ENCODE data around the gene ALCAM. TPM values are rescaled to one million over a fixed set of nuclear protein-coding genes. Genes with fewer than 3 reads are reported as not detected.

ALCAM gene
- total and polyA plus RNA-seq, 7 donors = 0.42 to 1.5 (median 0.70) TPM

DNA sequence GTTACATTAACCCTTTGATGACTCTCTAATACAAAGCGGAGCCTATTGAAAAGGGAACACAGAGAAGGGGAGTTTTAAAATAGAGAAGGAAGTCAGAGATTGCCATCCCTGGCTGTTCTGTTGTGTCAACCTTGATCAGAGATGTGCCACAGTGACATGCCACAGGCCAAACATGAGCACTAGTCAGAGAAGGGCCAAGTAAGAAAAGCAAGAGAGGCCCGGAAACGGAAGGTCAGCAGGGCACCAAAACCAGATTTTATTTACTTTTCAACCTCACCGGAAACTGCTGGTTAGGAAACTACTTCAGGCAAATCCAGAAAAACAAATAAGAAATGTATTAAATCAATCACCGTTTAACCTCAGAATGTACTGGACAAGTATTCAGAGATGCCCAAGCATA is 171.8 kb downstream of the ALCAM start:
- TF ChIP-seq, protein P1, sequence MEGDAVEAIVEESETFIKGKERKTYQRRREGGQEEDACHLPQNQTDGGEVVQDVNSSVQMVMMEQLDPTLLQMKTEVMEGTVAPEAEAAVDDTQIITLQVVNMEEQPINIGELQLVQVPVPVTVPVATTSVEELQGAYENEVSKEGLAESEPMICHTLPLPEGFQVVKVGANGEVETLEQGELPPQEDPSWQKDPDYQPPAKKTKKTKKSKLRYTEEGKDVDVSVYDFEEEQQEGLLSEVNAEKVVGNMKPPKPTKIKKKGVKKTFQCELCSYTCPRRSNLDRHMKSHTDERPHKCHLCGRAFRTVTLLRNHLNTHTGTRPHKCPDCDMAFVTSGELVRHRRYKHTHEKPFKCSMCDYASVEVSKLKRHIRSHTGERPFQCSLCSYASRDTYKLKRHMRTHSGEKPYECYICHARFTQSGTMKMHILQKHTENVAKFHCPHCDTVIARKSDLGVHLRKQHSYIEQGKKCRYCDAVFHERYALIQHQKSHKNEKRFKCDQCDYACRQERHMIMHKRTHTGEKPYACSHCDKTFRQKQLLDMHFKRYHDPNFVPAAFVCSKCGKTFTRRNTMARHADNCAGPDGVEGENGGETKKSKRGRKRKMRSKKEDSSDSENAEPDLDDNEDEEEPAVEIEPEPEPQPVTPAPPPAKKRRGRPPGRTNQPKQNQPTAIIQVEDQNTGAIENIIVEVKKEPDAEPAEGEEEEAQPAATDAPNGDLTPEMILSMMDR (IDR thresholded peaks at IDR 0.05) = no peak
- H3K36me3 ChIP-seq (ENCODE audit: insufficient read depth in 1 of 2, low read depth in 1 of 2) = no peaks in the 10 kb centered on the region
- H3K4me1 ChIP-seq = no peaks in the 10 kb centered on the region
- 71 to 83% (median 76%) methylated on average over 5 of the region's 5 CpGs for WGBS, 3 donors
- intact Hi-C loops (cut with DNase I) = no loop called here
- no peak overlapping the region for H3K27ac ChIP-seq
- no peaks in the 10 kb centered on the region for H3K27me3 ChIP-seq (ENCODE audit: insufficient read depth in 3 of 3, low read length in 2 of 3)
- H3K4me3 ChIP-seq = no peak overlapping the region
- ATAC-seq (no peak), DNase-seq (no peak)
- no peaks in the 10 kb centered on the region for H3K9me3 ChIP-seq

DNA sequence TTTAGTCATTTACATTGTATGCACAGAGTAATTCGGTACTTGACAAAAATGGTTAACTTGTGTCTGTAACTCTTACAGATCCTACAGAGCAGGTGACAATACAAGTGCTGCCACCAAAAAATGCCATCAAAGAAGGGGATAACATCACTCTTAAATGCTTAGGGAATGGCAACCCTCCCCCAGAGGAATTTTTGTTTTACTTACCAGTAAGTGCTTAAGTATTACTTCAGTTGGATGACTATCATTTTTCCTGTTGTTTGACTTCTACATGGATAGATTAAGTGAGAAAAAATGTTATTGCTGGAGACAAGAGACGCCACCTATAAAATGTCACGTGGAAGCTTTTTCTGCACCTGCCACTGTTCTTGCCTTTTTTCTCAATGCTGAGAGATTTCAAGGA is 173.2 kb downstream of the ALCAM start:
- intact Hi-C loops (cut with DNase I) = no loop called here
- no peaks in the 10 kb centered on the region for H3K9me3 ChIP-seq
- no peaks in the 10 kb centered on the region for H3K36me3 ChIP-seq (ENCODE audit: insufficient read depth in 1 of 2, low read depth in 1 of 2)
- DNase-seq = no peak
- no peak for ATAC-seq
- TF ChIP-seq, protein P1 (IDR thresholded peaks at IDR 0.05) = no peak
- no peak overlapping the region for H3K27ac ChIP-seq
- WGBS, 3 donors = 85 to 90% (median 88%) methylated on average over 3 of the region's 3 CpGs
- H3K4me1 ChIP-seq = no peaks in the 10 kb centered on the region
- no peak overlapping the region for H3K4me3 ChIP-seq
- H3K27me3 ChIP-seq (ENCODE audit: insufficient read depth in 3 of 3, low read length in 2 of 3) = no peaks in the 10 kb centered on the region

DNA sequence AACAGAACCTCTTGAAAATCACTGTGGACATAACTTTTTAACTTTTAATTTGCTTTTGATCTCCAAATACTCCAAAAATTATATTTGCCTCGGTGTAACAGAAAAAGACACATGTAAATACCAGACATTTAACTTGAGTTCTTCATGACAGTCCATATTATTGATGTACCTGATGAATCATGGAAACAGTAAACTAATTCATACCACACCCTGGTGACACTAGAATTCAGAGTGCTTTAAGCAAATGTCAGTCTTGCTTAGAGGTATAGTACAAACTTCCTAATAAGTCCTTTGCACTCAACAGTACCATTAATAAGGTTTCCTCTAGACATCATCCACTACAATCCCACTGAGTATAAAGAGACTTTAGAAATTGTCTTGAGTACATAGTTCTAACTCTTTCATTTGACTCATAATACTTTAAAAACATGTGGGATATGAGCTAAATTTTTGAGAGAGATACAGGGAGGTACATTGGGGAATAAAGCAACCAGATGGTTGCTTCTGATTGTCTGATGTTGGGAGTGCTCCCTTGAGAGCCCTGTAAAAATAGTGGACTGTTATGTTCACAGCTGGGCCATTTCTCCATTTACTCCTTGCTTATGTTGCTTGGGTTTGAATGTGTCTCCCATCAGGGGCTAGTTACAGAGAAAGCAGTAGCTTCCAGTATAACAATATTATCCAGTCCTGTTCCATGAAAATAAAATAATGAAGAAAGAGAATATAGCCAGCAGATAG is 175.7 kb downstream of the ALCAM start:
- intact Hi-C loops (cut with DNase I) = no loop called here
- no peaks in the 10 kb centered on the region for H3K36me3 ChIP-seq (ENCODE audit: insufficient read depth in 1 of 2, low read depth in 1 of 2)
- WGBS, 3 donors = 81 to 85% (median 83%) methylated on average over 1 of the region's 1 CpG
- DNase-seq (no peak), ATAC-seq (no peak)
- H3K4me3 ChIP-seq = no peak overlapping the region
- H3K4me1 ChIP-seq = no peaks in the 10 kb centered on the region
- no peaks in the 10 kb centered on the region for H3K9me3 ChIP-seq
- no peaks in the 10 kb centered on the region for H3K27me3 ChIP-seq (ENCODE audit: insufficient read depth in 3 of 3, low read length in 2 of 3)
- TF ChIP-seq, protein P1 (IDR thresholded peaks at IDR 0.05) = no peak
- no peak overlapping the region for H3K27ac ChIP-seq

DNA sequence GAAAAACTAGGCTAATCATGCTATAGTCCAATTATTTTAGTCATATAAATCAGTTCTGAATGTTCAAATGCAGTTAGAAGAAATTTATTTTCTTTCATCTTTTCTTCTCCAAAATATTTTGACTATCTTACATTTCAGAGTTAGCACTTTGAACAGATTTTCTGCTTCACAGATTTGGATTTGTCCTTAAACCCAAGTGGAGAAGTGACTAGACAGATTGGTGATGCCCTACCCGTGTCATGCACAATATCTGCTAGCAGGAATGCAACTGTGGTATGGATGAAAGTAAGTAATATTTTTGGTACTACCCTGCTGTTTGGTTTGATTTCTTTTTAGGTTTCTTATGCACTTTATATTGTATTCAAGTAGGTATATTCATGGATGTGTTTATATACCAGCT is 178.3 kb downstream of the ALCAM start:
- ATAC-seq (no peak), DNase-seq (no peak)
- Histone ChIP-seq H3K27ac (no peak overlapping the region), H3K9me3 (no peaks in the 10 kb centered on the region), H3K4me3 (no peak overlapping the region), H3K4me1 (no peaks in the 10 kb centered on the region), H3K27me3 (ENCODE audit: insufficient read depth in 3 of 3, low read length in 2 of 3) (no peaks in the 10 kb centered on the region), H3K36me3 (ENCODE audit: insufficient read depth in 1 of 2, low read depth in 1 of 2) (no peaks in the 10 kb centered on the region)
- 82 to 88% (median 87%) methylated on average over 1 of the region's 1 CpG for WGBS, 3 donors
- TF ChIP-seq, protein P1 (IDR thresholded peaks at IDR 0.05) = no peak
- intact Hi-C loops (cut with DNase I) = no loop called here

DNA sequence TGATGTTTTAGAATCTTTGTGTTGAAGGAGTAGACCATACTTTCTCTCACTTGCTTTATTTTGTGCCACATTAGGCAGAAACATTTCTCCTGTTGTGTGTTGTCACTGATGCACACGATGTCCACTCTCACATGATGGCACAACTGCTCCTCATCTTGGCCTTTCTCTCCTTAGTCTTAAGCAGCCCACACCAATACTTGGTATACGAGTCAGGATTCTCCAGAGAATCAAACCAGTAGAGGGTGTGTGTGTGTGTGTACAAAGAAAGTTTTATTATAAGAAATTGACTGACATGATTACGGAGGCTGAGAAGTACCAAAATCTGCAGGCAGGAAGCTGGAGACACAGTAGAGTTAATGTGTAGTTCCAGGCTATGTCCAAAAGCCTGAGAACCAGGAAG is 187.1 kb downstream of the ALCAM start:
- H3K4me1 ChIP-seq = no peaks in the 10 kb centered on the region
- TF ChIP-seq, protein P1 (IDR thresholded peaks at IDR 0.05) = no peak
- no peak overlapping the region for H3K4me3 ChIP-seq
- no peak overlapping the region for H3K27ac ChIP-seq
- no peak for ATAC-seq
- H3K9me3 ChIP-seq = no peaks in the 10 kb centered on the region
- 87 to 93% (median 89%) methylated on average over 3 of the region's 3 CpGs for WGBS, 3 donors
- intact Hi-C loops (cut with DNase I) = no loop called here
- DNase-seq = no peak
- no peaks in the 10 kb centered on the region for H3K27me3 ChIP-seq (ENCODE audit: insufficient read depth in 3 of 3, low read length in 2 of 3)
- no peaks in the 10 kb centered on the region for H3K36me3 ChIP-seq (ENCODE audit: insufficient read depth in 1 of 2, low read depth in 1 of 2)
